Keratinocyte (primary cell): Measurements from ENCODE around the gene AP1M1. TPM values are rescaled to one million over a fixed set of nuclear protein-coding genes. Genes with fewer than 3 reads are reported as not detected.

Experiments used
- DNase-seq: peaks from one replicate; pipeline ENCODE4 v3.0.0-alpha.2; 2011; ENCODE audit warnings: low read depth, missing footprints, low spot score
- FAIRE-seq: peaks from 2 replicates; lab custom pipeline; 2011; peaks lifted over from hg19 to GRCh38; lab: Jason Lieb, UNC
- H2AFZ ChIP-seq: 2 replicates; pipeline ENCODE4 v1.6.0; 2012; ENCODE audit warnings: low read length, control low read depth, inconsistent platforms; ENCODE audit not compliant: control insufficient read depth
- H3K27ac ChIP-seq: 2 replicates; pipeline ENCODE4 v1.5.1; 2011; ENCODE audit warnings: low read length; ENCODE audit not compliant: control insufficient read depth, insufficient read depth
- H3K27me3 ChIP-seq: 3 replicates; pipeline ENCODE4 v1.6.0; 2011; ENCODE audit warnings: low read length; ENCODE audit not compliant: control insufficient read depth, insufficient read depth; ENCODE audit errors: extremely low read depth
- H3K36me3 ChIP-seq, 2 experiments: 2 replicates in 1 of 2; 3 replicates in 1 of 2; pipeline ENCODE4 v1.5.1; 2011; ENCODE audit warnings: low read length in 2 of 2, mild to moderate bottlenecking in 1 of 2; ENCODE audit not compliant: control insufficient read depth in 2 of 2, insufficient read depth in 2 of 2; ENCODE audit errors: extremely low read depth in 1 of 2
- H3K4me1 ChIP-seq: 3 replicates; pipeline ENCODE4 v1.5.1; 2011; ENCODE audit warnings: low read length; ENCODE audit not compliant: control insufficient read depth, insufficient read depth; ENCODE audit errors: extremely low read depth
- H3K4me2 ChIP-seq: 3 replicates; pipeline ENCODE4 v1.6.0; 2011; ENCODE audit warnings: low read depth, low read length; ENCODE audit not compliant: control insufficient read depth, insufficient read depth; ENCODE audit errors: extremely low read depth
- H3K4me3 ChIP-seq, 3 experiments: fragments of 200-600 bp in 1 of 3; sonication (generic) in 1 of 3; 2 replicates in 2 of 3; 3 replicates in 1 of 3; pipeline ENCODE4 v1.5.1; 2011 to 2016; ENCODE audit warnings: low read length in 3 of 3, mild to moderate bottlenecking in 3 of 3, control low read depth in 2 of 3, inconsistent platforms in 1 of 3, low read depth in 1 of 3, mixed read lengths in 1 of 3, mixed run types in 1 of 3, moderate library complexity in 1 of 3; ENCODE audit not compliant: control insufficient read depth in 2 of 3, insufficient read depth in 2 of 3; ENCODE audit errors: extremely low read depth in 1 of 3
- H3K79me2 ChIP-seq: 2 replicates; pipeline ENCODE4 v1.6.0; 2012; ENCODE audit warnings: low read length; ENCODE audit not compliant: control insufficient read depth, insufficient read depth
- H3K9ac ChIP-seq: 3 replicates; pipeline ENCODE4 v1.6.0; 2011; ENCODE audit warnings: low read length; ENCODE audit not compliant: control insufficient read depth, insufficient read depth; ENCODE audit errors: extremely low read depth
- H3K9me1 ChIP-seq: 3 replicates; pipeline ENCODE4 v1.6.0; 2011; ENCODE audit warnings: low read length; ENCODE audit not compliant: control insufficient read depth, insufficient read depth; ENCODE audit errors: extremely low read depth
- H3K9me3 ChIP-seq: 2 replicates; pipeline ENCODE4 v1.5.1; 2012; ENCODE audit warnings: low read depth, low read length; ENCODE audit not compliant: control insufficient read depth
- H4K20me1 ChIP-seq: 3 replicates; pipeline ENCODE4 v1.6.0; 2011; ENCODE audit warnings: low read length; ENCODE audit not compliant: control insufficient read depth, insufficient read depth; ENCODE audit errors: extremely low read depth
- CTCF ChIP-seq, 3 experiments: IDR thresholded peaks in 1 of 3; conservative IDR thresholded peaks in 1 of 3; optimal IDR thresholded peaks in 1 of 3; 2 replicates in 2 of 3; 3 replicates in 1 of 3; pipeline versions ENCODE3 to v1.5.1; 2011; ENCODE audit warnings: low read length in 3 of 3, mild to moderate bottlenecking in 3 of 3, moderate library complexity in 2 of 3, control low read depth in 1 of 3, inconsistent platforms in 1 of 3; ENCODE audit not compliant: insufficient read depth in 2 of 3; ENCODE audit errors: extremely low read depth in 1 of 3
- EZH2 ChIP-seq: IDR thresholded peaks from one replicate; pipeline ENCODE4 v1.6.1; 2012; ENCODE audit warnings: inconsistent platforms, mild to moderate bottlenecking, low read length, moderate library complexity
- dilution Hi-C: fragments of 300-500 bp; cut with MboI; formaldehyde crosslinking; loops from one replicate; pipeline ENCODE4 v1.7.0; 2020; ENCODE audit warnings: low sequenced_read_pairs; ENCODE audit not compliant: extremely low pct_ligation_motif_present
- polyA plus RNA-seq, 5 experiments: library from polyadenylated mRNA; depleted of rRNA in 3 of 5; stranded (reverse) in 3 of 5; stranded (forward) in 1 of 5; unstranded in 1 of 5; fragments of >200 nt; gene quantifications; 1 replicate in 1 of 5; 2 replicates in 3 of 5; 3 replicates in 1 of 5; pipeline versions ENCODE4 v1.2.1 to v1.2.3, GENCODE V29; 2011 to 2012; ENCODE audit warnings: missing spikeins in 2 of 5, low read depth in 1 of 5, low replicate concordance in 1 of 5

The AP1M1 gene
- polyA plus RNA-seq, 1 donor (not counting 4 experiments of a cell fraction or from before 2014, with no cell fraction given) = 27.7 TPM

- H3K4me3 ChIP-seq = no peak overlapping the region
- no peak overlapping the region for H3K27ac ChIP-seq
- H3K9ac ChIP-seq = no peak overlapping the region
- H3K27me3 ChIP-seq = no peaks in the 10 kb centered on the region
- no peak overlapping the region for H2AFZ ChIP-seq
- dilution Hi-C loops = loop anchor here (25.0 kb wide), 1 partner anchor 154 kb away; no protein-coding TSS in a partner anchor
- DNase-seq (no peak), FAIRE-seq (no peak)
- no peaks in the 10 kb centered on the region for H3K4me1 ChIP-seq
- H3K4me2 ChIP-seq = no peak overlapping the region
- H3K36me3 ChIP-seq = peaks cover 17 to 33% of the 10 kb centered on the region in 2 experiments
- H3K9me3 ChIP-seq = no peaks in the 10 kb centered on the region
- H3K79me2 ChIP-seq = peaks cover 4% of the 10 kb centered on the region
- TF ChIP-seq EZH2 = no peak
- TF ChIP-seq CTCF (optimal IDR thresholded peaks at IDR 0.05 in 1 of 3, IDR thresholded peaks at IDR 0.05 in 1 of 3, conservative IDR thresholded peaks at IDR 0.05 in 1 of 3; ENCODE audit: extremely low read depth in 1 of 3, insufficient read depth in 2 of 3, low read length in 3 of 3) = no peak
- no peaks in the 10 kb centered on the region for H3K9me1 ChIP-seq
- H4K20me1 ChIP-seq = no peaks in the 10 kb centered on the region
Observed at GRCh38 chr19:16208064-16208759, 10.5 kb downstream of the AP1M1 start.

- Histone ChIP-seq H3K36me3 (peaks cover 11 to 32% of the 10 kb centered on the region in 2 experiments), H3K4me3 (no peak overlapping the region), H3K4me1 (no peaks in the 10 kb centered on the region), H3K27me3 (no peaks in the 10 kb centered on the region), H3K9ac (no peak overlapping the region), H3K79me2 (peaks cover 4% of the 10 kb centered on the region), H2AFZ (no peak overlapping the region), H3K9me1 (no peaks in the 10 kb centered on the region), H3K9me3 (no peaks in the 10 kb centered on the region), H3K27ac (no peak overlapping the region), H4K20me1 (no peaks in the 10 kb centered on the region), H3K4me2 (no peak overlapping the region)
- TF ChIP-seq CTCF (optimal IDR thresholded peaks at IDR 0.05 in 1 of 3, IDR thresholded peaks at IDR 0.05 in 1 of 3, conservative IDR thresholded peaks at IDR 0.05 in 1 of 3; ENCODE audit: extremely low read depth in 1 of 3, insufficient read depth in 2 of 3, low read length in 3 of 3) = no peak
- TF ChIP-seq EZH2 = no peak
- FAIRE-seq = no peak
- DNase-seq = no peak
- dilution Hi-C loops = loop anchor here (25.0 kb wide), 1 partner anchor 153 kb away; no protein-coding TSS in a partner anchor
Observed at GRCh38 chr19:16208847-16209665, 11.3 kb downstream of the AP1M1 start.
